ENCODE results near the gene ACAA2.

The ACAA2 gene

DNA sequence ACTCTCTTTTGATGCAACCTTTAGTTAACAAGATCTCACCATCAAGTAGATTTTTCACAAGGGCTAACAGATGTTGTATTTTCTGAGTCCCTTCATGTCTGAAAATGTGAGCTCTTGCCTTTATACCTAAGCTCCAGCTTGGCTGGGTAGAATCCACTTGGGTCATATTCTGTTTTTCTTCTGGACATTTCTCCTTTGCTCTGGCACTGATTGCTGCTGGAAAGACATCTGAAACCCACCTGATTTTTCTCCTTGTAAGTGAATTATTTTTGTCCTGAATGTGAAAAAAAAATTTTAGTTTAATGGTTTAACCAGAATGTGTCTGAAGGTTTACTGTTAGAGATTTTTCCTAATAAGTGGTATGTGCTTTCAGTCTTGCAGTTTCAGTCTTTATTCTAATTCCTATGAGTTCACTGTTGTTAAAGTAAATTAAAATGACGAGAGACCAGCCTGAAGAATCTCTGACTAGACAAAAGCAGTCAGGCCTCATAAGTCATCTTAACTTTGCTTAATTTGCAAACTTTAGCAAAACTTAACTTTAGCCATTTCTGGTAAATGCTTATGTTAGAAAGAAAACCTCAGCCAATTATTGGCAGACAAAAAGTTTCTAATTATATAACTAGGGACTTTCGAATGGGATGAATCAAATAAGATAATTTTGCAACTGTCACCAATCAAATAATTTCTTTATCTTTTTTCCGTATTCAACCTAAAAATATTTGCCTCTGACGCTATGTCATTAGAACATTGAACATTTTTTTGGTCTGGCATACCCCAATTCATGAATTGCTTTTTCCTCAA, 70.8 kb downstream of the ACAA2 start:
- DNase-seq (ENCODE audit: low spot score): no peak

DNA sequence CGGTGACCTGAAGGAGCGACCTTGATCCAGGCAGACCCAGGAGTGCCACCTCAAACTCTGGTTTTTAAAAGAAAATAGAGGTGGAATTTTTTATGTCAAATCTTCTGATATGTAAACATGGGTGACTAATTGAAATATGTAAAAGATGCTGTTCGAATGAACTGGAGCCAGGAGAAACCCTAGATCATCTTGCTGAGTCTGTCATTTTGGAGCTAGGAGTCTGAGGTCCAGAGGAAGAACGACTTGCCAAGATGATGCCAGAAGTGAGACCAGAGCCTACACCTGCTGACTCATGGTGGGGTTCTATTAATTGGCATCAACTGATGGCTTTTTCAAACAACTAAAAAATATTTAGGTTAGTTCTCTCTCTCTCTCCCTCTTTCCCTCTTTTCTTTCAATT, 74.1 kb downstream of the ACAA2 start:
- DNase-seq (ENCODE audit: low spot score): no peak

DNA sequence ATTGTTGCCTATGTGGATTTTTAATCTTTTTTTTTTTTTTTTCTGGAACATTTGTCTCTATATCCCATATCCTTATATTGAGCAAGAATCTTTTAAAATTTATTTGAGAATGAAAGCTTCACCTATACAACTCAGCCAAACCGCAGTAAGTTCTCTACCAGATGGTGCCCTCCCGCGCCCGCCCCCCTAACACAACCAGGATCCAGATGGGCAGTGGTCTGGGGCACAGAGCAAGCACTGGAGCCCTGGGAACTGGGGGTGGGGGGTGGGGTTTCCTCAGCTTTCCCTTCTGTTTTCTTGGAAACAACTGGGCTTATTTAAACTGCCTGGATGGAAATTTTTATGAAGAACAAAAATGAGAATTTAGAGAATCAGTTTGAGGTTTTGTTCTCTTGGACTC, 74.6 kb downstream of the ACAA2 start:
- no peak for DNase-seq (ENCODE audit: low spot score)

DNA sequence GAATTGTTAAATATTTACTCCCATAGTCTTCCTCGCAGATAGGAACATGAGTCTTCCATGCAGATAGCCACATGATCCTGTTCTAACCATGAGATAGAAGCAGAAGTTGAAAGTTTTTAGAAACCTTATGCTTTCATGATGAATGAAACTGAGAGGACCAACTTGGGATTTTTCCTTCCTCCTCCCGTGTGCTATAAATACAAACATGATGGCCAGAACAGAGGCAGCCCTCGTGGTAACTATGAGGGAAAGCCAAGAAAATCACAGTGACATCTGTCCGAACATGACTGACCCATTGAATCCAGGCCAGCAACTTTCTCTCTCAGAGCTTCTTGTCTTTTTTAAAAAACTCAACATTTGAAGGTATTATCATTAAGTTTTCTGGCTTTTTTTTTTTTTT, 78.5 kb downstream of the ACAA2 start:
- DNase-seq (ENCODE audit: low spot score): no peak

DNA sequence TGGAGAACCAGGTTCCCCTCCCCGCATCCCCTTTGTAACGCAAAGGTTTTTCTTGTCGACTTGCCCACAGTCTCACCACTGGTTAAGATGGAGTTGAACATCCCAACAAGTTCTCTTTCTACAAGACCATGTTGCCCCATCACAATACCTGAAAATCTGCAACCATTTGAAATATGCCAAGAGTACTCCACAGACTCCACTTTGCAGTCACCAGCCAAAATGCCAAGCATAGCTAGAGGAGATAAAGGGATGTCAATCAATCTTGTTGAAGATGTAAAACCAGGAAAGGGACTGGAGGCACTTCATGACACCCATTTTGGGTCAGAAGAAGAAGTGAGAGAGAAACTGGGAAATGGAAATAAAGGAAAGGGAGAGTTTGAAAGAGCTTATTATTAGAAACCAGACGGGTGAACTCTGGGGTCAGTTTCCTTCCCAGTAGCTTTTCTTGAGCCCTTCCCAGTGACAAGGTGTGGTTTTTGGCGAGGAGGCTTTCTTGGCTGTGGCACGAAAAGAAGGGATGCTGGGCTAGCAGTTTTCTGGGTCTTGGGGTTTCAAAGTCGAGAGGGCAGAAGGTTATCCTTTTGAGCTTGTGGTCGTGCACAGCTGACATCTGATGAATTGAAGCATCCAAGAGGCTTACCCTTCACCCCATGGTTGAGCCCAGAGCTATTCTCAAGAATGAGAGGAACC, 79.3 kb downstream of the ACAA2 start:
- no peak for DNase-seq (ENCODE audit: low spot score)

DNA sequence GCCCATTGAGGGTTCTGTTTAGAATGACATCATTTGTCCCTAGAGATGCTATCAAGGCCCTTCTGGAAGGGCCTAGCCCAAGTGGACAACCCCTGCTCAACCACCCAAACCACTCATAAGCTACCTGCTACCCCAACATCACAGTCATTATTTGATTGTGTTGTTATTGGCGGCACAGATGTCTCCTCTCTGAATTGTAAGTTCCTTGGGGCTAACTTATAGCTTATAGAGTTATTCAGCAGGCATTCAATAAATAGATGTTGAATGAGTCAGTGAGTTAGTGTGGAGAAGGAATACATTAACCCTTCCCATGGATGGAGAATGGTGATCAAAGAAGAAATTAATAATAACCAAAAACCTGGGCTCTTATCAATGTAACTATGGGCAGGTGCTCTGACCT, 80.0 kb downstream of the ACAA2 start:
- DNase-seq (ENCODE audit: low spot score): no peak
